NCI-H2227 treated with DMSO at 0.1 percent for 48 hours (cell line): ENCODE results near the gene PRKCE.
"Not testable (repeated sequence)": the region's sequence is repeated elsewhere in the genome, so short reads cannot be mapped to it uniquely, and the experiment has no call there.

Experiments
- DNase-seq: peaks from one replicate; lab custom pipeline; 2025; lab: John Stamatoyannopoulos, UW

The PRKCE gene

GRCh38 chr2:45699032-45699658 is 47.7 kb downstream of the PRKCE start:
- no peak for DNase-seq

- DNase-seq = no peak
Measured at GRCh38 chr2:45700407-45701013, 49.0 kb downstream of the PRKCE start.

- DNase-seq = no peak
Measured at GRCh38 chr2:45705233-45705632, 53.8 kb downstream of the PRKCE start.

- DNase-seq = no peak
Measured at GRCh38 chr2:45706033-45706432, 54.6 kb downstream of the PRKCE start.

GRCh38 chr2:45707006-45707405 is 55.5 kb downstream of the PRKCE start:
- no peak for DNase-seq

- no peak for DNase-seq
Measured at GRCh38 chr2:45707661-45708060, 56.2 kb downstream of the PRKCE start.

- DNase-seq = no peak
Measured at GRCh38 chr2:45708501-45708900, 57.0 kb downstream of the PRKCE start.

- DNase-seq = no peak
Measured at GRCh38 chr2:45709137-45709536, 57.7 kb downstream of the PRKCE start.

- no peak for DNase-seq
Measured at GRCh38 chr2:45710468-45710867, 59.0 kb downstream of the PRKCE start.

- no peak for DNase-seq
Measured at GRCh38 chr2:45711224-45711623, 59.7 kb downstream of the PRKCE start.

GRCh38 chr2:45712570-45712969 is 61.1 kb downstream of the PRKCE start:
- no peak for DNase-seq

- DNase-seq = peak; percentile 42
Measured at GRCh38 chr2:45713136-45713535, 61.7 kb downstream of the PRKCE start.

- no peak for DNase-seq
Measured at GRCh38 chr2:45713591-45713990, 62.1 kb downstream of the PRKCE start.

GRCh38 chr2:45714679-45715078 is 63.2 kb downstream of the PRKCE start:
- no peak for DNase-seq

GRCh38 chr2:45715601-45716379 is 64.3 kb downstream of the PRKCE start:
- no peak for DNase-seq

GRCh38 chr2:45716432-45716831 is 65.0 kb downstream of the PRKCE start:
- not testable (repeated sequence) for DNase-seq

GRCh38 chr2:45716915-45717314 is 65.4 kb downstream of the PRKCE start:
- DNase-seq = no peak

GRCh38 chr2:45720210-45720609 is 68.7 kb downstream of the PRKCE start:
- no peak for DNase-seq

- DNase-seq = no peak
Measured at GRCh38 chr2:45721150-45721549, 69.7 kb downstream of the PRKCE start.

- no peak for DNase-seq
Measured at GRCh38 chr2:45722477-45722876, 71.0 kb downstream of the PRKCE start.

- DNase-seq = no peak
Measured at GRCh38 chr2:45723857-45724256, 72.4 kb downstream of the PRKCE start.

GRCh38 chr2:45724335-45724734 is 72.9 kb downstream of the PRKCE start:
- DNase-seq = no peak

- DNase-seq = no peak
Measured at GRCh38 chr2:45725731-45726130, 74.3 kb downstream of the PRKCE start.
